Measurements from ENCODE around the gene EGFL7. TPM values are rescaled to one million over a fixed set of nuclear protein-coding genes. Genes with fewer than 3 reads are reported as not detected.

Gene EGFL7
- total RNA-seq, 1 experiment from 2014 or later = 54.6 TPM

GRCh38 chr9:136707011-136707410 is 44.3 kb downstream of the EGFL7 start:
- CTCF ChIA-PET = interaction anchor here (1.2 kb wide), 1 partner anchor 35 kb away, joined by 4 read pairs; no protein-coding TSS in a partner anchor
- H3K4me3 Mint-ChIP-seq = no peak overlapping the region

More at GRCh38 chr9:136707011-136707410, 44.3 kb downstream of the EGFL7 start:
- DNase-seq (ENCODE audit: low spot score) = no peak
- ATAC-seq = no peak
- POLR2A ChIA-PET = no interaction called here
- Mint-ChIP-seq H3K36me3 (no peaks in the 10 kb centered on the region), H3K27me3 (ENCODE audit: low read depth) (peaks cover 19% of the 10 kb centered on the region), H3K9me3 (no peaks in the 10 kb centered on the region), H3K27ac (no peak overlapping the region), H3K4me1 (no peaks in the 10 kb centered on the region)
- TF ChIP-seq MYBL2 (CRISPR knock-in tag; IDR thresholded peaks at IDR 0.05) = no peak
- no peak for TF ChIP-seq E2F5 (CRISPR knock-in tag; IDR thresholded peaks at IDR 0.05)
- TF ChIP-seq, protein P1, sequence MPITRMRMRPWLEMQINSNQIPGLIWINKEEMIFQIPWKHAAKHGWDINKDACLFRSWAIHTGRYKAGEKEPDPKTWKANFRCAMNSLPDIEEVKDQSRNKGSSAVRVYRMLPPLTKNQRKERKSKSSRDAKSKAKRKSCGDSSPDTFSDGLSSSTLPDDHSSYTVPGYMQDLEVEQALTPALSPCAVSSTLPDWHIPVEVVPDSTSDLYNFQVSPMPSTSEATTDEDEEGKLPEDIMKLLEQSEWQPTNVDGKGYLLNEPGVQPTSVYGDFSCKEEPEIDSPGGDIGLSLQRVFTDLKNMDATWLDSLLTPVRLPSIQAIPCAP (CRISPR knock-in tag; IDR thresholded peaks at IDR 0.05) = no peak
- TF ChIP-seq, protein P2, sequence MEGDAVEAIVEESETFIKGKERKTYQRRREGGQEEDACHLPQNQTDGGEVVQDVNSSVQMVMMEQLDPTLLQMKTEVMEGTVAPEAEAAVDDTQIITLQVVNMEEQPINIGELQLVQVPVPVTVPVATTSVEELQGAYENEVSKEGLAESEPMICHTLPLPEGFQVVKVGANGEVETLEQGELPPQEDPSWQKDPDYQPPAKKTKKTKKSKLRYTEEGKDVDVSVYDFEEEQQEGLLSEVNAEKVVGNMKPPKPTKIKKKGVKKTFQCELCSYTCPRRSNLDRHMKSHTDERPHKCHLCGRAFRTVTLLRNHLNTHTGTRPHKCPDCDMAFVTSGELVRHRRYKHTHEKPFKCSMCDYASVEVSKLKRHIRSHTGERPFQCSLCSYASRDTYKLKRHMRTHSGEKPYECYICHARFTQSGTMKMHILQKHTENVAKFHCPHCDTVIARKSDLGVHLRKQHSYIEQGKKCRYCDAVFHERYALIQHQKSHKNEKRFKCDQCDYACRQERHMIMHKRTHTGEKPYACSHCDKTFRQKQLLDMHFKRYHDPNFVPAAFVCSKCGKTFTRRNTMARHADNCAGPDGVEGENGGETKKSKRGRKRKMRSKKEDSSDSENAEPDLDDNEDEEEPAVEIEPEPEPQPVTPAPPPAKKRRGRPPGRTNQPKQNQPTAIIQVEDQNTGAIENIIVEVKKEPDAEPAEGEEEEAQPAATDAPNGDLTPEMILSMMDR (IDR thresholded peaks at IDR 0.05) = no peak
- TF ChIP-seq, protein P3, sequence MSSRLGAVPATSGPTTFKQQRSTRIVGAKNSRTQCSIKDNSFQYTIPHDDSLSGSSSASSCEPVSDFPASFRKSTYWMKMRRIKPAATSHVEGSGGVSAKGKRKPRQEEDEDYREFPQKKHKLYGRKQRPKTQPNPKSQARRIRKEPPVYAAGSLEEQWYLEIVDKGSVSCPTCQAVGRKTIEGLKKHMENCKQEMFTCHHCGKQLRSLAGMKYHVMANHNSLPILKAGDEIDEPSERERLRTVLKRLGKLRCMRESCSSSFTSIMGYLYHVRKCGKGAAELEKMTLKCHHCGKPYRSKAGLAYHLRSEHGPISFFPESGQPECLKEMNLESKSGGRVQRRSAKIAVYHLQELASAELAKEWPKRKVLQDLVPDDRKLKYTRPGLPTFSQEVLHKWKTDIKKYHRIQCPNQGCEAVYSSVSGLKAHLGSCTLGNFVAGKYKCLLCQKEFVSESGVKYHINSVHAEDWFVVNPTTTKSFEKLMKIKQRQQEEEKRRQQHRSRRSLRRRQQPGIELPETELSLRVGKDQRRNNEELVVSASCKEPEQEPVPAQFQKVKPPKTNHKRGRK (CRISPR knock-in tag; IDR thresholded peaks at IDR 0.05; ENCODE audit: borderline replicate concordance) = no peak
- TF ChIP-seq SP1 (CRISPR knock-in tag; conservative IDR thresholded peaks at IDR 0.05) = no peak
- no peak for TF ChIP-seq OVOL2 (CRISPR knock-in tag; IDR thresholded peaks at IDR 0.05; ENCODE audit: borderline replicate concordance)
- no peak for TF ChIP-seq NR3C1 (CRISPR knock-in tag; conservative IDR thresholded peaks at IDR 0.05; ENCODE audit: low read depth)
- no peak for TF ChIP-seq MAX (CRISPR knock-in tag; IDR thresholded peaks at IDR 0.05)
- no peak for TF ChIP-seq NFE2L1 (CRISPR knock-in tag; IDR thresholded peaks at IDR 0.05)
- TF ChIP-seq, protein P4, sequence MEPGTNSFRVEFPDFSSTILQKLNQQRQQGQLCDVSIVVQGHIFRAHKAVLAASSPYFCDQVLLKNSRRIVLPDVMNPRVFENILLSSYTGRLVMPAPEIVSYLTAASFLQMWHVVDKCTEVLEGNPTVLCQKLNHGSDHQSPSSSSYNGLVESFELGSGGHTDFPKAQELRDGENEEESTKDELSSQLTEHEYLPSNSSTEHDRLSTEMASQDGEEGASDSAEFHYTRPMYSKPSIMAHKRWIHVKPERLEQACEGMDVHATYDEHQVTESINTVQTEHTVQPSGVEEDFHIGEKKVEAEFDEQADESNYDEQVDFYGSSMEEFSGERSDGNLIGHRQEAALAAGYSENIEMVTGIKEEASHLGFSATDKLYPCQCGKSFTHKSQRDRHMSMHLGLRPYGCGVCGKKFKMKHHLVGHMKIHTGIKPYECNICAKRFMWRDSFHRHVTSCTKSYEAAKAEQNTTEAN (CRISPR knock-in tag; IDR thresholded peaks at IDR 0.05) = no peak
- no peak for TF ChIP-seq E2F1 (CRISPR knock-in tag; IDR thresholded peaks at IDR 0.05)
- TF ChIP-seq ZNF425 (CRISPR knock-in tag; conservative IDR thresholded peaks at IDR 0.05) = no peak
- no peak for TF ChIP-seq SOX15 (CRISPR knock-in tag; IDR thresholded peaks at IDR 0.05)
- TF ChIP-seq PRDM15 (CRISPR knock-in tag; IDR thresholded peaks at IDR 0.05) = no peak
- no peak for TF ChIP-seq JAZF1 (CRISPR knock-in tag; IDR thresholded peaks at IDR 0.05)
- TF ChIP-seq ZNF423 (CRISPR knock-in tag; IDR thresholded peaks at IDR 0.05) = no peak
- TF ChIP-seq FOXJ3 (CRISPR knock-in tag; IDR thresholded peaks at IDR 0.05; ENCODE audit: borderline replicate concordance) = no peak
